LHCN-M2 (cell line): ENCODE data around the gene IQCK. TPM values are rescaled to one million over a fixed set of nuclear protein-coding genes. Genes with fewer than 3 reads are reported as not detected.

Source experiments
- DNase-seq: peaks from one replicate; pipeline ENCODE4 v3.0.0-alpha.2; 2012; ENCODE audit warnings: low read depth
- total RNA-seq: library from RNA; depleted of rRNA; stranded (reverse); fragments of >200 nt; gene quantifications from 2 replicates; pipeline ENCODE4 v1.2.3, GENCODE V29; 2014

IQCK gene
- total RNA-seq, 1 experiment from 2014 or later = 11.7 TPM

DNA sequence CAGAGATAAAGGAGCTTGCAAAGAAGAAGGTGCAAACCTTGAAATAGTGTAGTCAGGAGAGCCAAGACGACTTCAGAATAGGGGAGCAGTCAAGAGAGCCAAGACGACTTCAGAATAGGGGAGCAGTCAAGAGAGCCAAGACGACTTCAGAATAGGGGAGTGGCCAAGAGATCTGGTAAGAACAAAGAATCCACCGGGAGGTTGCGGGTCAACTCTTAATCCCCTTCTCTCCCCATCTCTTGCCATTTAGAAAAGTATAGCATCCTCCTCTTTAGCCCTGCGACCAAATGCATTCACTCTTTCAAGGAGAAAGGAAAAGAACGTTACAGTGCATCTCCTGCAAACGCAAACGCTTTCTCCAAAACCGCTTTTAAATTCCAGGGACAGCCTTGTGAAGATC lies 757 bp upstream of the IQCK start:
- no peak for DNase-seq

DNA sequence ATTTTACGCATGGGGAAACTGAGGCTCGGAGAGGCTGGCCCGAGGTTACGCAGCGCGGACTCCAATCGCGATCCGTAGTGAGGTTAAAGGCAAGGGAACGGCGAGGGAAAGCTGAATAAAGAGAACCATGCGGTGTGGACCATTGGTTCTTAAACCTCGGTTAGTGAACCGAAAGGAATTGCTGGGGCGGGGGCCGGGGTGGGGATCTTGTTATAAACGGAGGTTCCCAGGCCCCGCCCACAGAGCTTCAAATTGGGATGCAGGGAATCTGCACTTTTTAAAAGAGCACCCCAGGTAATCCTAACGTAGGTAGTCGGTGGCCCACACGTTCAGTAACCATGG lies 524 bp downstream of the IQCK start:
- DNase-seq = no peak

DNA sequence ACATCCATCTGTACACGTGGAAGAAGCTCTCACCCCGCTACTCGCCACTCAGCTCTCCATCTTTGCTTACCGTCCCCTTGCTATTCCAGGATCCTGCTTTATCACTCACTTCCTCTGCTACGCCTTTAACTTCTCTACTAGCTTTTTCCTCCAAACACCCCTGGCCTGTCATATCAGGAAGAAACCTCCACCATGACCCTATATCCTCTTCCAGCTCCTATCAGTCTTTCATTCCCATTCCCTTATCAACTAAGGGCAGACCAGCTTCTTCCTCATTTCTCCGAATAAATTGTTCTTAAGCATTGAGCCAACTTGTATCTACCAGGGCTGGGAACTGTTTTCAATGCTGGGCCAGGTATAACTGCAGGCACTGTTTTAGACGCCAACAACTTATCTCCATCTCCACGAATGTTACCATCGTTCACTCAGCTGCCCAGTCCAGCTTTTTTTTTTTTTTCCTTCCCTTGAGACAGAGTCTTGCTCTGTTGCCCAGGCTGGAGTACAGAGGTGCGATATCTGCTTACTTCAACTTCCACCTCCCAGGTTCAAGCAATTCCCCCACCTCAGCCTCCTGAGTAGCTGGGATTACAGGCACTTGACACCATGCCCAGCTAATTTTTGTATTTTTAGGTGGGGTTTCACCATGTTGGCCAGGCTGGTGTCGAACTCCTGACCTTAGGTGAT lies 4.3 kb downstream of the IQCK start:
- DNase-seq = no peak

DNA sequence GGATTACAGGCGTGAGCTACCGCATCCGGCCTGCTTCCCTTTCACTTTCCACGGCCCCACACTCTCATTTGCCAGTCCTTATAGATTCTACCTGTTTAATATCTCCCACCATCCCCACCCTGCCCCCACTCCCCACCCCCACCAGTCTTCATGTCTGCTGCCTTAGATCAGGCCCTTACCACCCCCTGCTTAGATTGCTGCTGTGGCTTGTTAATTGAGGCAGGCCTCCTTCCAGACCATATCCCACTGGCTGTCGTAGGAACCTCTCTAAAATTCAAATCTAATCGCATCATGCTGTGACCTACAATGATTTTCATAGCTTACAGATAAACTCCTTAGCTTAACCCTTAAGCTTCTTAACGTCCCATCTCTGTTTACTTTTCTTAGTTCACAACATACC lies 4.9 kb downstream of the IQCK start:
- DNase-seq = no peak

DNA sequence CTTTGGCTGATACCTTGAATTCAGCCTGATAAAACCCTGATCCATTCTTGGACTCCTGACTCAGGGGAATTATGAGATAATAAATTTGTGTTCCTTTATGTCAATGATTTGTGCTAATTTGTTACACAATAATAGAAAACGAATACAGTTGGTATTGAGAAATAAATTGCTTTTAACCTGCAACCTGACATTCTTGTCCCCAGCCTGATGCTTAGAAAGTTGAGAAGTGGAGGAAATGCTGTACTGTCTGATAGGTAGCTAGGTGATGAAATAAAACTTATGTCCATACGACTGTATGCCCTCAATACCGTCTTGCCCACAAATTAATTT lies 10.5 kb downstream of the IQCK start:
- no peak for DNase-seq

DNA sequence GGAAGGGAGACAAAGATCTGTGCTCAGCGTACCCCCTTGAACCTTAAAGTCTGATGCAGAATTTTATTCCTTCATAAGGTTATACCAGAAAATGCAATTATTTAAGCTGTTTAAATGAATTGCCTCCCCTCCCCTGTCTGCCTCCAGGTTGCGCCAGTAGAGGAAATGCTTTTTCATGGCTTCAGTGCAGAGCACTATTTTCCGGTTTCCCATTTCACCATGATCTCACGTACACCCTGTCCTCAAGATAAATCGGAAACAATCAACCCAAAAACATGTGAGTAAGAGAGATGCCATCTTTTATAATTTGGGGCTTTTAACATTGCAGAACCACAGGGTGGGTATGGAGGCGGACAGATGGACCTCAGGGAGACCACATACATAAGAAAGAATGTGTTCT lies 15.5 kb downstream of the IQCK start:
- DNase-seq = no peak

DNA sequence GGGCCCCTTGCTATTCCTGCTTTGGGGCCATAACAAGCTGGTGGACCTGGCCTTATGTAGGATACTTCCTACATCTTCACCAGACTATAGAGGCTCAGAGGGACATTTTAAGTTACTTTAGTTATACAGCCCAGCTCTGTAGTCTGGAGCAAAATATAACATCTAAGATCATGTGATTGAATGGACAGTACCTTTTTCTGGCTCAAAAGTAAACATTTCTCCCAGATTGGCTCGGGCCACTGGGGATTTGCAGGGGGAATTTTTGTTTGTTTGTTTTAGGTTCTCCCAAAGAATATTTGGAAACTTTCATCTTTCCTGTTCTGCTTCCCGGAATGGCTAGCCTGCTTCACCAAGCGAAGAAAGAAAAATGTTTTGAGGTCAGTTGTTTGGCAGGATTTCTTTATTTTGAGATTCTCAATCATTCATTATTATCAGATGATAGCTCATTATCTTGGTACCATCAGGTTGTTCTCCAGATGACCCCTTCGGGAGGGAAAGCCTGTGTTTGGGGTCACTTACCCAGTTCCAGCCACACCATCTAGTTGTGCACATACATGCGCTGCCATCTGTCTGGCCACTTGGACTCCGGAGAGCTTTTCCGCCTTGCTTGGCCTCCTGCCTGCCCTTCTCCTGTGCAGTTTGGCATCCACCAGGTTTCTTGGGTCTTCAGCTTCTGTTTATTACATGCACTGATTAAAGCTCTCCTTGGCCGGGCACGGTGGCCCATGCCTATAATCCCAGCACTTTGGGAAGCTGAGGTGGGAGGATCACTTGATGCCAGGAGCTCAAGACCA lies 17.2 kb downstream of the IQCK start:
- DNase-seq = no peak

DNA sequence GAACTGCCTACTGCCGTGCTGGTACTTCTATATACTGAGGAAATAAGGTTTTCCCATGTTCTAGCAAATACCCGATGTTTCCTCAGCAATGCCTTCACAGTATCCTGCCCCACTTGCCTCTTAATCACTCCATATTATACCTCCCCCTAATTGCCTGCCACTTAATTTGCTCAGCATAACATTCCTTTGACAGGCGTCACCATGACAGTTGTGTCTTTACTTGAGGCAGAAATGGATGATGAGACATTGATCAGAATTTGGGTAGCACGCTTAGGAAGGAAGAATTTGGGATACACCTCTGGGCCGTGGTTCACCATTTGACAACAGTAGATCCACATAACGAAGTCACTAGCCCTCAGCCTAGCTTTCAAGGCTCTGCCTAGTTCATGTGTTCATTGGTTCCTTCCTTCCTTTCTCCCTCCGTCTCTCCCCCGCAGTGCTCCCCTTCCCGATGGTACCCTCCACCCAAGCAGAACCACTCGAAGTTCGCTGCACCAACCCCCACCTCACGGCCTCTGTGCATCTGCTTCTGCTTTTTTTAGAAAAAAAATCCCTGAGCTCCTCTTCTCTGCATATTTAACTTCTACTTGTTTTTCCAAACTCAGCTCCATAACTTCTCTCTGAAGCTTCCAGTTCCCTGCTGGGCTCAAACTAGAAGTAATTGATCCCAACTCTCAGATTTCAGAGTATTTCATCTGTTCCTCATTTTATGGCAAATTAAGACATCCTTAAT lies 19.4 kb downstream of the IQCK start:
- no peak for DNase-seq

DNA sequence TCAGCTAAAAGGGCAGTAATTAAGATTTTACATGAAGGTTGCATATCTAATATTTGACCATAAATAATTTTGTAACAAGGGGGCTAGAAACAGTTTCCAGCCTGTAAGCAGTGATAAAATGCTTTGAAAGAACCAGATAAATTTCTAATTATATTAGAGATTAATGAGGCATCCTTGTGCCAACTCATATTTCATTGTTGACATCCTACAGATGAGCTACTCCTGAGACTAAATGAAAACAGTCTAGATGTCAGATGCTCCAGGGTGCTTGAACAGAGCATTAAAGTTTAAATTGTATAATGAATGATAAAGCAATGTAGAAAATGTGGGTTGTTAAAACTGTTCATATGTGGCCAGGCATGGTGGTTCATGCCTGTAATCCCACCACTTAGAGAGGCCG lies 23.3 kb downstream of the IQCK start:
- no peak for DNase-seq

DNA sequence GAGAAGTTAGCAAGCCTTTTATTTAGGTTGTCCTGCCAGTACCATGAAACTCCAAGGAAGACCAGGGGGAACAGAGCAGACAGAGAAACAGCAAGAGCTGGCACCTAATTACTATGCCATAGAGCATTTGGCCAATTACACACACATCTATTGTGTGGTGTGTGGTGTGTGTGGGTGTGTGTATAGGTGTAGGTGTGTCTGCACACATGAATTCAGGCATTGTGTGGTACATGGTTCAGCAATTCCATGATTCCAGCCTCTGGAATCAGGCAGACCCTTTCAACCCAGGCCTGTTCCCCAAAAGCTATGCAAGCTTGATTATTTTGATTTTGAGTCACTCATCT lies 25.7 kb downstream of the IQCK start:
- DNase-seq = no peak

DNA sequence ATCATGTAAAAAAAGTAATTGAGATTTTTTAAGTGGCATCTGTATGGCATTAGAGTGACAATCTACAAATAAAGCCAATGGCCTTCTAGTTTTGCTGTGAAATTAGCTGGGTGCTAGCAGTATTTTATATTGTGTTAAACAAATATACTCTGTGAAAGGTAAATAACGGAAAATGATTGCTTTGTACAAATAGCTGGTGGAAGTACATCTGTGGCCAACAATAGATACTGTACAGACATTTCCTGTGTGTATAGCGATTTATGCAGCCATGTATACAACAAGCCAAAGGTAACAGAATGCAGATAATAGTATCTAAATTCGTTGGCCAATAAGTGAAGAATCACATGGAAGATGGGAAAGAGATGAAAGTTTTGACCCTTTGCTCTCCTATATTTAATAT lies 26.6 kb downstream of the IQCK start:
- DNase-seq = no peak

DNA sequence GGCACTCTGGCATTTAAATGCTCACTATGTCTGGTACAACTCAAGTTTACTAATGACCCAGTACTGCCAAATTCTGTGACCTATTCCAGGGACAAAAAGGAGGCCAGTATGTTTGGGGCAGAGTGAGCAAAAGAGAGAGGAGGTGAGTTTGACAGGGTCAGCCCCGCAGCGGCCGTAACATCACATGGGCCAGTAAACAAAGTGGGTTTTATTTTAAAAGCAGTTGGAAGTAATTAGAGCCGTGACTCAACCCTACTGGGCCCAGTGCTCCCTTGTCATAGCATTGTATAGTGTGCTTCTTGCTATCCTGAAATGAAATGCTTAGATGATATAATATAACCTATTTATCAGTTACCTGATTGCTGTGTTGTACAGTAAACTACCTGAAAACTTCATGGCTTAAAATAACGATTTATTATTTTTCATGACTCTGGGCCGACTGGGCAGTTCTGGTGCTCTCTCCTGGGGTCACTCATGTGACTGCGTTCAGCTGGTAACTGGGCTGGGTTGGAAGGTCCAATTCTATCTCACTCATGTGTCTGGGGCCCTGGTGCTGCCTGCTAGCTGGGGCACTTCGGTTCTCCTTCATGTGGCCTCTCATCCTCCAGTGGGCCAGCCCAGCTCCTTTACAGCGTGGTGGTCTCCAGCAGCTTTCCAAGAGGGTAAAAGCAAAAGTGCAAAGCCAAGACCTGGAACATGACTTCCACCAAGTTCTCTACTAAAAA lies 27.4 kb downstream of the IQCK start:
- no peak for DNase-seq

DNA sequence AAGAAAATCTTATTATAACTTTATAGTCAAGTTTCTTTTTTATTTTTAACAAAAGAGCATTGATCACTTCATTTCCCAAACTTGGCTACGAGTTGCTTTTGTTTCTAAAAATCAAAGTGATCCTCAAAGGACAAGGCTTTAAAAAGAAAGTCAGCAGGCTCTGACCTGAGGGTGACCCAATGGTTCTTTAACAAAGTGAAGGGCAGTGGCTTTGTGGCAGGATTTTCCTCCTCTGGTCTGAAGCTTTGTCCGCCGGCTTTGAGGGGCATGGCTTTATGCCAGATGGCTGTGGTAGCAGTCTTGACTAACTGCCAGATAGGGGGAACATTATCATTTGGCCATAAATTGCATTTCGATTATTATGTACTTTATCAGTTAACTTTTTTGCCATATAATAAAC lies 28.5 kb downstream of the IQCK start:
- no peak for DNase-seq

DNA sequence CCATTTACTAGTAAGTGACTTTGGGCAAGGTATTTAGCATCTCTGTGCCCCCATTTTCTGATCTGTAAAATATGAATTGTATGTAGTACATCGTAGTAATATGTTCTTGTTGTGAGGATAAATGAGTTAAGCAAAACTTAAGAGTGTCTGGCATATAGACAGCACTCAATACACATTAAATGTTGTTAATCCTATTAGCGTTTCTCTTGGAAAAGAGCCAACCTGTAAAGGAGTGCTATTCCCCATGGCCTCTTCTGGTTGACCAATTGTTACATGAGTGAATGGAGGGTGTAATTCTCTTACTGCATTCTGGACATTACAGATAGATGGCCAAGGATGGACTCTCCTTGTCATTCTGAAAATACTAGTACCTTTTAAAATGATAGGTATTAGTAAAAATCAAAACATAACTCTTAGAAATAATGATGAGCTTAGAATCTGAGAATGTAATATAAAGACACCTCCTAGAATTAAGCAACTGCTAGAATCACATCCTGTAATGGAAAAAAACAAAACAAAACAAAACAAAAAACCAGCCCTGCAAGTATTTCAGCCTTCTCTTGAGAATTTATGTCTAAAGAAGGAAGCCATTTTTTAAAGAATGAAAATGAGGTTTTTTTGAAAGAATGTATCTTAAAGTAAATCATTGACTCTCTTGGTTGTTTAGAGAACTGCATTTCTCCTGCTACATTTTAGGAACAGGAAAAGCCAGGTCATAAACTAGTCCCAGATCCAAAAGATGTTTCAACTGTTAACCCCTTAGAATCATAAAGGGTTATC lies 30.5 kb downstream of the IQCK start:
- no peak for DNase-seq

DNA sequence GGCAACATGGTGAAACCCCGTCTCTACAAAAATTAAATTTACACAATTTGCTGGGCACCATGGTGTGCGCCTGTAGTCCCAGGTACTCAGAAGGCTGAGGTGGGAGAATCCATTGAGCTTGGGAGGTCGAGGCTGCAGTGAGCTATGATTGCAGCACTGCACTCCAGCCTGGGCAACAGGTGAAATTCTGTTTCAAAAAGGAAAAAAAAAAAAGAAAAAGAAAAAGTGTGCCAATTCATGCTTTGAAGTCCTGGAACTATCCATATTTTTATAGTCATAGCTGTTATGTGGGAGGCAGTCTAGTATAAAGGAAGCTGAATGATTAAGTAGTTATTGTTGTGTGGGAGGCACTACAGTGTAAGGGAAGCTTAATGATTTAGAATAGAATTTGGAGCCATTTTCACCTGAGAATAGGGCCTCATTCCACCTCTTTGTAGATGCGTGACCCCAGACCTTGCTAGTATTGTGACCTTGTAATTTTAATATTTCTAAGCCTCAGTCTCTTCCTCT lies 31.6 kb downstream of the IQCK start:
- DNase-seq = no peak

DNA sequence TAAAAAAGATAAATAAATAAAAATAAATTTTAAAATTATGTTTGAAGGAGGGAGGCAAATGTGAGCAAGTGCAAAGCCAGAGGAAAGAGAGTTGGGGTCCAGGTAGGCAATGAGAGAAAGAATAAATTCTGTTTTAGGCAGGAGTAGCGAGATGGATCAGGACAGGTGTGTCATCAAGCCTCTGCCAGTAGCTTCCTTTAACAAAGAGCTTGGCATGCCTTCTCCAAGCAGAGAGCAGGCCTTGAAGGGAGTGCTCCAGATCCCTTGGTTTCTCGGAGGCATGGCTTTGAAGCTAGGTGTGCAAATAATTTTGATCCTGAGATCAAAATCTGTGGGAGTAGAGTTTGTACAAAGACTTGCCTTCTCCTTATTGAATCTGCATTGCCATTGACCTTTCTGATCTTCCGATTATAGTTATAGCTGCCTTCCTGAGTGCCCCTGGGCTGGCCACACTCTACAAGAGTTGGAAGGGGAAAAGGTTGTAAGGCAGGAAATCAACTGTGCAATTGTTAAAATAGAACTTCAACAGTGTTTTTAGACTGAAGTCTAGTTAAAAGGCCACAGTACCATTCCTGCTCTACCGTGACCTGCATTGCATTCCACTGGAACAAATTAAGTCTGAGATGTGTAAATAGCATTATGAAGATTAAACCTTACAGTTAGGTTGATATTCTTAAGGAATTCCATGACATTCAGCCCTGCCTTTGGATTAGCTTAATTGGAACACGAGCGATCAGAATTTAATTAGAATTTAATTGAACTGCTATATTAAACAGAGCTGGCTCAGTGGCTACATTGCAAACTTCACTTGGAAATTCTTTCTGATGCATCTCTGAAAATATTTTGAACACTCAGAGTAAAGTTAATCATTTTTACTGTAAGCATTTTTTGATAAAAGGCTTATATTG lies 33.7 kb downstream of the IQCK start:
- DNase-seq = no peak

DNA sequence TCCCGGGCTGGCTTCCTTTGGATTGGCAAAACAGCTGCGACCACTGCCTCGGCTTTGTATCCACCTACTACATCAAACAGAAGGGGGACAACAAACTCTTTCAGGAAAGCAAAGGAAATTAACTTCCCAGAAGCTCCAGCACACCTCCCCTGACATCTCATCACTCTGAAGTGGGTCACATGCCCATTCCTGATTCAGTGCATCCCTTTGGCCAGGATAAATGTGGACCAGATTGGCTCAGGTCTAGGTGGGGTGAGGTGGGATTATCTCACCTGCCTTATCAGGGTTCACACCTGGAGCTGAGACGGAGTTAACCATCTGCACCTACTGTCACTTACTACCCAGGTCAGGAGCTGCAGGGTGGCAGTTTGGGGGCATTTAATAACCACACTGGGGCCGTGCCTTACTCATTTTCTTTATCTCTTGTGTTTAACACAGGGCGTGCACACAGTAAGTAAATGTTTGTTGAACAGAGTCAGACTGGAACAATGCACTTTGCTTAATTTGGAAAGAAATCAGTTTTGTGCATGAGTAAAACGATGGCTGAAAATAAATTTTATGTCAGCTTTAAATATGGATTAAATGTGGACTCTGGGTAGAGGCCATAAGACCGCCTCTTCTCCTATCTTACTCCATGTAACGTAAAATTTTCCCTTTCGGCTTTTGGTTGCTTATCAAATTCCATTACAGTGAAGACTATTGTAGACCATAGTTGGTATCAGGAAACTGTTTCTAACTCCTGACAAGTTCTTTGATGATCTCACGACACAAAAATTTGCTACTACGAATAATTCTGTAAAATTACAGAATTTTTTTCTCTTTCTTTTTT lies 36.0 kb downstream of the IQCK start:
- no peak for DNase-seq

DNA sequence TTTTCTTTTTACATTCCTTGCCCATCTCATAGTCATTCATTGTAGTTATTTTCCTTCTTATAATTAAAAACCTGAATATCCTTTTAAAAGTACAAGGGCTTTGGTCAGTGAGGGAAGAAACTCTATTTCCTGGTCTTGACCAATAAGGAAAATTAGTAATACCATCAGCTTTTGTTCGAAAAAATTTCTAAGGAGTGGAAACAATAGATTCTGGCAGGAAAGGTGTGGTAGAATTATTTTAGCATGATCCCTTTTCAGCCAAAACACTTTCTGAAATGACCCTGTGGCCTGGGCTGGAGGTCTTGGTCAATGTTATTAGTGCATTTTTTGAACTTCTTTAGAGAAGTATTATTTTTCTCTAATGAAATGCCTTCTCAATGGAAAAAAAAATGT lies 36.6 kb downstream of the IQCK start:
- DNase-seq = no peak

DNA sequence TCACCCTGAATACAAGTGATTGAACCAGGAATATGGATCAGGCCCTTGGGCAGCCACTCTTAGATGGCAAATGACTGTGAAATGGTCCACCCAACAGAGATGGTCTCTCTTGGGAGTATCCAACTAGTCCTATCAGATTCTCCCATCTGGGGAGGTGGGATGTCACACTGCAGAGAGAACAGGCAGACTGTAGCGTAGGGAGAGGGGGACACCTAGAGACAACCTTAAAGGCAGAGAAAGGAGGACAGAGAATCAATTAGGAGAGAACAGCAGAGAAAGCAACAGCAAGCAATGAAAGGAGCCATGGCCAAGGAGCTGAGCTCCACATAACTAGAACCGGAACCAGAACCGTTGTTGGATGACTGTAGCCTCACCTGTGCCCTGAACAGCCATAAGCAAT lies 37.2 kb downstream of the IQCK start:
- DNase-seq = no peak
